ENCODE measurements around the gene KLHDC7A. TPM values are rescaled to one million over a fixed set of nuclear protein-coding genes. Genes with fewer than 3 reads are reported as not detected.

KLHDC7A gene
- total and polyA plus RNA-seq, 2 of the 4 experiments (the other 2 are of a cell fraction): not detected

DNA sequence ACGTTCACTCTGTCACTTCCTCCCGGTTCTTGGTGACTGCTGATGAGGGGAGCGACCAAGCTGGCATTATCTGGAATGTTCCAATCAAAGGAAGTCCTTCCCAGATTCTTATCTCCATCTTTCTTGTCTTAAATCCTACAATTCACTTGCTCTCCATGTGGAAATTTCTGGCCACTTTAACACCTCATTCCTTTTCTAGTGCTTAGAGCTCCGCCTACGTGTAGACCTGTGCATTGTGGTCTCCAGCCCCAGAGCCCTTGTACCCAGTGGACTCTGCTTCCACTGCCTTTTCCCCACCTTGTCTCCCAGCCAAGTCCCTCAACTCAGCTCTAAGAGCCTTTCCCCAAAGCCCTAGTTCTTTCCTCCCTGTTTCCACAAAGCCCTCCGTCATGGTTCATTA lies 12.2 kb upstream of the KLHDC7A start:
- H3K79me1 ChIP-seq (ENCODE audit: low read depth in 1 of 2, low read length in 2 of 2): no peaks in the 10 kb centered on the region
- WGBS, 2 experiments (ENCODE audit: extremely low coverage in 2 of 2, insufficient read length in 1 of 2): 75% methylated on average over 2 of the region's 6 CpGs; no CpG with 5 or more reads in 1 of the 2 experiments
- H2BK20ac ChIP-seq (ENCODE audit: low read depth, low read length): no peak overlapping the region
- no peak overlapping the region for H4K5ac ChIP-seq (ENCODE audit: low read depth, low read length)
- DNase-seq (no peak), ATAC-seq (ENCODE audit: low read depth) (no peak)
- H2BK15ac ChIP-seq (ENCODE audit: low read depth, low read length): no peak overlapping the region
- H3K27me3 ChIP-seq (ENCODE audit: control insufficient read depth, insufficient read depth, low read length): no peaks in the 10 kb centered on the region
- BruUV-seq (replicated peaks): no TSS peak
- H3K18ac ChIP-seq (ENCODE audit: low read depth, low read length): no peak overlapping the region
- H3K27ac ChIP-seq (ENCODE audit: insufficient read depth, low read length): no peak overlapping the region
- ChIA-PET CTCF (no interaction called here), POLR2A (ENCODE audit: unreplicated experiment) (no interaction called here)
- no peak overlapping the region for H3K56ac ChIP-seq (ENCODE audit: extremely low read depth, insufficient read depth, low read length)
- no peak for TF ChIP-seq BHLHE40 (IDR thresholded peaks at IDR 0.05; ENCODE audit: low read depth, low read length)
- TF ChIP-seq, protein P1, sequence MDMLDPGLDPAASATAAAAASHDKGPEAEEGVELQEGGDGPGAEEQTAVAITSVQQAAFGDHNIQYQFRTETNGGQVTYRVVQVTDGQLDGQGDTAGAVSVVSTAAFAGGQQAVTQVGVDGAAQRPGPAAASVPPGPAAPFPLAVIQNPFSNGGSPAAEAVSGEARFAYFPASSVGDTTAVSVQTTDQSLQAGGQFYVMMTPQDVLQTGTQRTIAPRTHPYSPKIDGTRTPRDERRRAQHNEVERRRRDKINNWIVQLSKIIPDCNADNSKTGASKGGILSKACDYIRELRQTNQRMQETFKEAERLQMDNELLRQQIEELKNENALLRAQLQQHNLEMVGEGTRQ (IDR thresholded peaks at IDR 0.05; ENCODE audit: low read depth, low read length): no peak
- no peak for TF ChIP-seq RAD21 (IDR thresholded peaks at IDR 0.05; ENCODE audit: low read length)
- TF ChIP-seq, protein P2, sequence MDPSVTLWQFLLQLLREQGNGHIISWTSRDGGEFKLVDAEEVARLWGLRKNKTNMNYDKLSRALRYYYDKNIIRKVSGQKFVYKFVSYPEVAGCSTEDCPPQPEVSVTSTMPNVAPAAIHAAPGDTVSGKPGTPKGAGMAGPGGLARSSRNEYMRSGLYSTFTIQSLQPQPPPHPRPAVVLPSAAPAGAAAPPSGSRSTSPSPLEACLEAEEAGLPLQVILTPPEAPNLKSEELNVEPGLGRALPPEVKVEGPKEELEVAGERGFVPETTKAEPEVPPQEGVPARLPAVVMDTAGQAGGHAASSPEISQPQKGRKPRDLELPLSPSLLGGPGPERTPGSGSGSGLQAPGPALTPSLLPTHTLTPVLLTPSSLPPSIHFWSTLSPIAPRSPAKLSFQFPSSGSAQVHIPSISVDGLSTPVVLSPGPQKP (IDR thresholded peaks at IDR 0.05; ENCODE audit: borderline replicate concordance, low read depth, low read length): no peak
- no peak for TF ChIP-seq RFX5 (IDR thresholded peaks at IDR 0.05; ENCODE audit: low read depth, low read length)
- TF ChIP-seq, protein P3, sequence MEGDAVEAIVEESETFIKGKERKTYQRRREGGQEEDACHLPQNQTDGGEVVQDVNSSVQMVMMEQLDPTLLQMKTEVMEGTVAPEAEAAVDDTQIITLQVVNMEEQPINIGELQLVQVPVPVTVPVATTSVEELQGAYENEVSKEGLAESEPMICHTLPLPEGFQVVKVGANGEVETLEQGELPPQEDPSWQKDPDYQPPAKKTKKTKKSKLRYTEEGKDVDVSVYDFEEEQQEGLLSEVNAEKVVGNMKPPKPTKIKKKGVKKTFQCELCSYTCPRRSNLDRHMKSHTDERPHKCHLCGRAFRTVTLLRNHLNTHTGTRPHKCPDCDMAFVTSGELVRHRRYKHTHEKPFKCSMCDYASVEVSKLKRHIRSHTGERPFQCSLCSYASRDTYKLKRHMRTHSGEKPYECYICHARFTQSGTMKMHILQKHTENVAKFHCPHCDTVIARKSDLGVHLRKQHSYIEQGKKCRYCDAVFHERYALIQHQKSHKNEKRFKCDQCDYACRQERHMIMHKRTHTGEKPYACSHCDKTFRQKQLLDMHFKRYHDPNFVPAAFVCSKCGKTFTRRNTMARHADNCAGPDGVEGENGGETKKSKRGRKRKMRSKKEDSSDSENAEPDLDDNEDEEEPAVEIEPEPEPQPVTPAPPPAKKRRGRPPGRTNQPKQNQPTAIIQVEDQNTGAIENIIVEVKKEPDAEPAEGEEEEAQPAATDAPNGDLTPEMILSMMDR (conservative IDR thresholded peaks at IDR 0.05; ENCODE audit: low read depth, low read length): no peak
- no peak for TF ChIP-seq MAFK (IDR thresholded peaks at IDR 0.05; ENCODE audit: low read depth, low read length)
- no peak for TF ChIP-seq MXI1 (IDR thresholded peaks at IDR 0.05; ENCODE audit: borderline replicate concordance, low read depth, low read length)
- no peak for TF ChIP-seq FOS (IDR thresholded peaks at IDR 0.05; ENCODE audit: low read depth, low read length)
- no peak for TF ChIP-seq CHD1 (IDR thresholded peaks at IDR 0.05; ENCODE audit: low read depth, low read length)
- no peak for TF ChIP-seq MAZ (IDR thresholded peaks at IDR 0.05; ENCODE audit: borderline replicate concordance, low read depth, low read length)
- no peak for TF ChIP-seq NFE2L2 (IDR thresholded peaks at IDR 0.05; ENCODE audit: low read depth, low read length)
- TF ChIP-seq CEBPB (IDR thresholded peaks at IDR 0.05; ENCODE audit: low read depth, low read length): no peak
- TF ChIP-seq RCOR1 (IDR thresholded peaks at IDR 0.05; ENCODE audit: insufficient replicate concordance, low read length): no peak
- no peak for TF ChIP-seq POLR2A (IDR thresholded peaks at IDR 0.05; ENCODE audit: low read depth, low read length)
- TF ChIP-seq SMC3 (IDR thresholded peaks at IDR 0.05; ENCODE audit: low read depth, low read length): no peak
- no peak overlapping the region for H3K14ac ChIP-seq (replicated peaks; ENCODE audit: low read depth, low read length)
- H3K9me1 ChIP-seq (ENCODE audit: insufficient read depth, low read length): no peaks in the 10 kb centered on the region
- H3K4me3 ChIP-seq (ENCODE audit: insufficient read depth, low read depth, low read length): no peak overlapping the region
- H2AK9ac ChIP-seq (replicated peaks; ENCODE audit: low read depth, low read length, poor library complexity): no peak overlapping the region
- H3K9ac ChIP-seq (ENCODE audit: low read depth, low read length): no peak overlapping the region
- H3K9me3 ChIP-seq (ENCODE audit: control insufficient read depth, insufficient read depth, low read length): peaks cover 30% of the 10 kb centered on the region
- no peaks in the 10 kb centered on the region for H3K4me1 ChIP-seq (ENCODE audit: control insufficient read depth, insufficient read depth, low read length)
- H3K4me2 ChIP-seq (ENCODE audit: low read depth, low read length): no peak overlapping the region
- no peak overlapping the region for H4K91ac ChIP-seq (ENCODE audit: insufficient read depth, low read depth, low read length)
- H2AFZ ChIP-seq (replicated peaks; ENCODE audit: low read length, poor library complexity): no peak overlapping the region
- no peak overlapping the region for H2BK5ac ChIP-seq (ENCODE audit: low read depth, low read length, poor library complexity, severe bottlenecking)
- H2AK5ac ChIP-seq (ENCODE audit: low read depth, low read length): no peak overlapping the region
- H4K8ac ChIP-seq (ENCODE audit: low read depth in 2 of 2, low read length in 2 of 2): no peak overlapping the region
- no peaks in the 10 kb centered on the region for H3K36me3 ChIP-seq (ENCODE audit: control insufficient read depth, insufficient read depth, low read length)
- H3K23ac ChIP-seq (ENCODE audit: low read depth, low read length): no peak overlapping the region
- in situ Hi-C loops (cut with MboI; ENCODE audit: low sequenced_read_pairs) (no loop called here), dilution Hi-C loops (cut with HindIII; ENCODE audit: low sequenced_read_pairs, unreplicated experiment) (no loop called here), intact Hi-C loops (cut with micrococcal nuclease) (no loop called here)
- H3K4ac ChIP-seq (ENCODE audit: low read depth, low read length): no peak overlapping the region
- H4K20me1 ChIP-seq (ENCODE audit: insufficient read depth, low read length): no peaks in the 10 kb centered on the region
- H2BK120ac ChIP-seq (ENCODE audit: low read depth, low read length): no peak overlapping the region

Measured in IMR-90 (cell line).